IPS DF 6.9 (cell line): ENCODE data around the gene BICD2.
"Not testable (repeated sequence)": the region's sequence is repeated elsewhere in the genome, so short reads cannot be mapped to it uniquely, and the experiment has no call there.

Experiments
- DNase-seq: peaks from one replicate; pipeline ENCODE4 v3.0.0-alpha.2; 2013; ENCODE audit warnings: low read depth, low spot score
- H3K27ac ChIP-seq: one replicate; pipeline ENCODE4 v1.5.1; 2013; ENCODE audit warnings: low read length, control low read depth
- H3K27me3 ChIP-seq: 2 replicates; pipeline ENCODE4 v1.6.1; 2013; ENCODE audit warnings: mild to moderate bottlenecking, low read length; ENCODE audit not compliant: control insufficient read depth, insufficient read depth
- H3K36me3 ChIP-seq: 2 replicates; pipeline ENCODE4 v1.6.1; 2013; ENCODE audit warnings: low read length; ENCODE audit not compliant: control insufficient read depth, insufficient read depth
- H3K4me1 ChIP-seq: 2 replicates; pipeline ENCODE4 v1.6.1; 2013; ENCODE audit warnings: low read length; ENCODE audit not compliant: control insufficient read depth, insufficient read depth
- H3K4me3 ChIP-seq: 2 replicates; pipeline ENCODE4 v1.5.1; 2013; ENCODE audit warnings: mild to moderate bottlenecking, low read length
- H3K9me3 ChIP-seq: 2 replicates; pipeline ENCODE4 v1.6.1; 2013; ENCODE audit warnings: low read length, inconsistent platforms; ENCODE audit not compliant: control insufficient read depth, insufficient read depth
- WGBS: extraction: QIAGEN DNeasy Blood & Tissue Kit; methylation state at CpG from one replicate; pipeline ENCODE4 v1.1.7; 2013; ENCODE audit warnings: mixed read lengths, missing lambda C conversion rate; ENCODE audit not compliant: insufficient read length, insufficient coverage; 5-methylcytosine and 5-hydroxymethylcytosine counted together

The BICD2 gene

DNA sequence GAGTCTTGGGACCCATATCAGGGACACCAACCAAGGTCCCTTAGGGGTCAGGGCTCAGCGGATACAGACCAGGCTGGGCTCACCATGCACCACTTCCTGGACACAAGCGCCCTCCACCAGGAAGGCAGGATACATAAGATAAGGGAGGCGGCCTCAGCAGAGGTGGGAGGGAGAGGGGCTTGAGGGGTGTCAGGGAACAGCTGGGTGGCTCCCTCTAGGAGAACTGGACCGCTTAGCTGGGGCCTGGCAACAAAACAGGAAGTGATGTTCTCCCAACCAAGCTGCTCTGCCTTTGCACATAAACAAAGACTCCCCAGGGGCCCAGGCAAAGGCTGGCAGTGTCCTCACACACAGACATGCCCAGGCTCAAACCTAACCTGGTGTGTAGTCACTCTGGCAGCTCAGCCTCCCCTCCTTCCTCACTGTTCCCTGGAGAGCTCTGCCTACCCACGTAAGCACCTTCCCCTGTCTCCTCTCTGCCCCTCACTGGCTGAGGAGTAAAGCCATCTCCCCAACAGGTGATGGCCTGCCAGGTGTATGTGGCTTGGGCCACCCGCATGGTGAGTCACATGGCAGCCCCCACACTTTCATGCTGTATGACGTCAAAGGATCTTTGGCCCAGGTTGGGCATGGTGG is 5.8 kb upstream of the BICD2 start:
- no peaks in the 10 kb centered on the region for H3K36me3 ChIP-seq
- WGBS, result no CpG with 5 or more reads among the region's 7 CpGs
- no peaks in the 10 kb centered on the region for H3K27me3 ChIP-seq
- H3K4me1 ChIP-seq, result peaks cover 6% of the 10 kb centered on the region
- no peak overlapping the region for H3K27ac ChIP-seq
- H3K9me3 ChIP-seq, result no peaks in the 10 kb centered on the region
- no peak overlapping the region for H3K4me3 ChIP-seq
- DNase-seq, result no peak

DNA sequence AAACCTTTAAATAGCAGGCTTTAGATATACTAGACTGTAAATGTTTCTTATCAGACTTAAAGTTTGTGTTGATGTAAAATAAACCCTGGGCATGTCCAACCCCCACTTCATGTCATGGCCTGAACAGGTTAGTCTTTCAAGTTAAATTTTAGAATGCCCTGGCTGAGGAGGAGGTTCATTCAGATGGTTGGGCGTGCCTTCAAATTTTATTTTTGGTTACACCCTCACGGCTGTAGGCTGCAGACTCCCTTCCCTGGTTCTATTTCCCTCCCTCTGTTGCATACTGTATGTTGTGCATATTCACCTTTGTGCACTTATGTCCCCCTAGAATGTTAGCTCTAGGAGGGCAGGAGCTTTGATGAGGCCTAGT is 5.3 kb upstream of the BICD2 start:
- WGBS, result no CpG with 5 or more reads among the region's 2 CpGs
- Histone ChIP-seq H3K36me3 (no peaks in the 10 kb centered on the region), H3K4me1 (peaks cover 6% of the 10 kb centered on the region), H3K27ac (no peak overlapping the region), H3K27me3 (no peaks in the 10 kb centered on the region), H3K9me3 (no peaks in the 10 kb centered on the region), H3K4me3 (no peak overlapping the region)
- DNase-seq, result no peak

- Histone ChIP-seq H3K4me1 (peaks cover 6% of the 10 kb centered on the region), H3K9me3 (no peaks in the 10 kb centered on the region), H3K36me3 (no peaks in the 10 kb centered on the region), H3K27ac (no peak overlapping the region), H3K27me3 (no peaks in the 10 kb centered on the region), H3K4me3 (no peak overlapping the region)
- WGBS, result no CpG with 5 or more reads among the region's 3 CpGs
- no peak for DNase-seq
Measured at GRCh38 chr9:92769286-92769685, 4.7 kb upstream of the BICD2 start.

GRCh38 chr9:92768816-92769215 is 4.2 kb upstream of the BICD2 start:
- H3K27me3 ChIP-seq, H3K36me3 ChIP-seq, H3K4me3 ChIP-seq, DNase-seq, H3K9me3 ChIP-seq, H3K27ac ChIP-seq, H3K4me1 ChIP-seq: not testable (repeated sequence)
- no CpG with 5 or more reads among the region's 10 CpGs for WGBS

DNA sequence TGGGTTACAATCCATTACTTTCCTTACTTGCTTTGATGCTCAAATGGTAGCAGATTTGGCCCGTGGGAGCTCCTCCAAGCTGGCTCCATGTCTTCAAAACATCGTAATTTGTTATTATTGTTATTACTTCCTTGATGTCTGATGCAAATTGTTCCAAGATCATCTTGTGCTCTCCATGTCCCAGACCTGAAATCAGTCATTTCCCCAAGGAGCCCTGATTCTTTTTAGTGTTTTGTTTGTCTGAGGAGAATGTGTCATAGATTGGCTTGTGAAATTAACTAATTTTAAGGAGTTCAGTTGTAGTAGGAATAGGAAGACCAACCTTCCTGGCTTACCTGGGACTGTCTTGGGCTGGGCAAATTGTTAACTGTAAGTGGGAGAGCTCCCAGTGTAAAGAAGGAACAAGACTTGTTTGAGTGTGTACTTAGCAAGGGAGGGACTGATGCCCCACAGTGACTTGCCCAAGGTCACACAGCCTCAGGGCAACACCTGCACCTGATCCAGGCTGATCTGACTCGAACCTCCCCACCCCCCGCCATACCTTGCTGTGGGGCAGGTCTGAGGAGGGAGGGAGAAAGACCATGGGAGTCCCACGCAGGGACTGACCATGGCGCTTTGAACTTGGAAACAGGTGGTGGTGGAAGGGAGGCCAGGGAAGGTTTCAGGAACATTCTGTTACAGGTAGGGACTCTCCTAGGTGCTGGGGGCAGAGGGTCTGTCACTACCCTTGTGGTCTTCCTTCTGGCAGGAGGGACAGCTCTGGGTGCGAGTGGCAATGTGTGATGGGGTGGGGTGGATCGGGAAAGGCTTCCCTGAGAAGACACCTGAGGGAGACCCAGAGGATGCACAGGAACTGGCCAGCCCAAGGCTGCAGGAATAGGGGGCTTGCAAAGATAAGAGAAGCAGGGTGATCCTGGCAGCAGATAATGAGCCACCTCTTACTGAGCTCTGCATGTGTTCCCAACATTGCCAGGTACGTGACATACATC is 2.7 kb upstream of the BICD2 start:
- H3K27ac ChIP-seq, result no peak overlapping the region
- H3K4me1 ChIP-seq, result peaks cover 6% of the 10 kb centered on the region
- WGBS, result no CpG with 5 or more reads among the region's 9 CpGs
- H3K4me3 ChIP-seq, result no peak overlapping the region
- no peaks in the 10 kb centered on the region for H3K9me3 ChIP-seq
- H3K36me3 ChIP-seq, result no peaks in the 10 kb centered on the region
- DNase-seq, result no peak
- H3K27me3 ChIP-seq, result no peaks in the 10 kb centered on the region

DNA sequence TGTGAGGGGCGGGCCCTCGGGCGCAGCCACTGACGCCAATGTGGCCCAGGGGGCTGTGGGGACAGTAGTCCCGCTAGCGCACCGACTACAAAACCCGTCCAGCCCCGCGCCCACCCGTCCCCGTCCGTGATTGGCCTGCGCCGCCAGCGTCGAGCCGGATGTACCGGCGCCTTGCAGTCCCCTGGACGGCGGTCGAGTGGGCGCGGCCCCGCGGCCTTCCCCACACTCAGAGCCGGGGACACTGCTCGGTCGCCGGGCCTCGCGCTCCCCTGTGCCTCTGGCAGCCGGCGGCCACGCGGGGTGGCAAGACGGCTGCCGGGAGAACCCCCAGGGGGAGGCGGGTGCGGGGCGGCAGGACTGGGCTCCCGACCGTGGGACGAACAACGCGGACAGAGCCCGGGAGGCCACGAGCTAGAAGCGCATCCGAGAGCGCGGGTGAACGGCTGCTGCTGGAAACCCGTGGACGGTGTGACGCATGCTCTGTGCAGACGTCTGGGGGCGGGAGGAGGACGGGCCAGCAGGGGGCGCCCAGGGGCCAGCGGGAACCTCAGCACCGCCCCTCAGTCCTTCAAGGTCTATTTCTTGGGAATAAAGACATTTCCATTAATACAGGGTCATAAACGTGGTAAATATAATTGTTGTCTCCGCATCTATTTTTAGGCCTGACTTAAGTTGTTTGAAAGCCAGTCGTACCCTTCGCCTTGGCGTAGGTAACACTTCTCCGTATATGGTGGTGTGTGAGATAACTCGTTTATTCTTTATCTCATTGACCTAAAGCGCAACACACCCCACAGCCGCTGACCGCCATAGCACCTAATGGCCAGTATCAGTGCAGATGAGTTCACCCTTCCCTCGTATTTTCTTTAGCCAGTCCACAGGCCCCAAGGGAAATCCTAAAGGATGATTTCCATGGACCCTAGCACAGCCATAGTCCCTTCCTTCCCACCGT is 629 bp upstream of the BICD2 start:
- no peak overlapping the region for H3K27ac ChIP-seq
- H3K36me3 ChIP-seq, result no peaks in the 10 kb centered on the region
- H3K27me3 ChIP-seq, result no peaks in the 10 kb centered on the region
- DNase-seq, result peak; percentile 87
- peaks cover 4% of the 10 kb centered on the region for H3K4me1 ChIP-seq
- H3K4me3 ChIP-seq, result peak overlapping the region; percentile 54
- no peaks in the 10 kb centered on the region for H3K9me3 ChIP-seq
- no CpG with 5 or more reads among the region's 75 CpGs for WGBS

DNA sequence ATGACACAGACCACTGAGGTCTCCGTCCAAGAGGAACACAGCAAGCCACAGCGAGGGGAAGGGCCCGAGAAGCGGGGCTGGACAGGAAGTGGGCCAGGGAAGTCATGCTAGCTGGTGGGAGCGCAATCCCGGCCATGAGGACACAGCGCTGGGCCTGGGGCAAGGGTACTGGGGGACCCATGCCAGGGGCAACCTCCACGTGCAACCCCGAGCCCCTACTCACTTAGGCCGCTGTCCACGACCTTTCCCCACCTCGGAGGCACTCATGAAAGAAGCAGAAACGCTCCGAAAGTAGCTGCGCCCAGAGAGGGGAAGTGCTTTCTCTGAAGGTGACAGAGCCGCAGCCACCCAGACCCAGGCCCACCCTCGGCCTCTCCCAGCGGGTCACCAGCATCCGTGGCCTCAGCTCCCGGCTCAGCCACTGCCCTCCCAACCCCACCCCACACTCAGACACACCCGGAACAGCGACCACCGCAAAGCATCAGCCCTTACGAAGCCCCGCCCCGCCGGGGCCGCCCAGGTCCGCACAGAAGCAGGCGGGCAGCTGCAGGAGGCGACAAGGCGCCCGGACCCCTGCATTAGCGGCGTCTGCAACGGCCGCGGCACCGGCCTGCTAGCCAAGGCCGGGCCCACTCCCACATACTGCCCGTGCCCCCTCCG is 782 bp downstream of the BICD2 start:
- Histone ChIP-seq H3K9me3 (no peaks in the 10 kb centered on the region), H3K27ac (no peak overlapping the region), H3K36me3 (no peaks in the 10 kb centered on the region), H3K4me1 (peaks cover 2% of the 10 kb centered on the region; the same call in 1 of the 2 replicates), H3K4me3 (peak overlapping the region; percentile 94), H3K27me3 (no peaks in the 10 kb centered on the region)
- DNase-seq, result no peak
- WGBS, result no CpG with 5 or more reads among the region's 42 CpGs

DNA sequence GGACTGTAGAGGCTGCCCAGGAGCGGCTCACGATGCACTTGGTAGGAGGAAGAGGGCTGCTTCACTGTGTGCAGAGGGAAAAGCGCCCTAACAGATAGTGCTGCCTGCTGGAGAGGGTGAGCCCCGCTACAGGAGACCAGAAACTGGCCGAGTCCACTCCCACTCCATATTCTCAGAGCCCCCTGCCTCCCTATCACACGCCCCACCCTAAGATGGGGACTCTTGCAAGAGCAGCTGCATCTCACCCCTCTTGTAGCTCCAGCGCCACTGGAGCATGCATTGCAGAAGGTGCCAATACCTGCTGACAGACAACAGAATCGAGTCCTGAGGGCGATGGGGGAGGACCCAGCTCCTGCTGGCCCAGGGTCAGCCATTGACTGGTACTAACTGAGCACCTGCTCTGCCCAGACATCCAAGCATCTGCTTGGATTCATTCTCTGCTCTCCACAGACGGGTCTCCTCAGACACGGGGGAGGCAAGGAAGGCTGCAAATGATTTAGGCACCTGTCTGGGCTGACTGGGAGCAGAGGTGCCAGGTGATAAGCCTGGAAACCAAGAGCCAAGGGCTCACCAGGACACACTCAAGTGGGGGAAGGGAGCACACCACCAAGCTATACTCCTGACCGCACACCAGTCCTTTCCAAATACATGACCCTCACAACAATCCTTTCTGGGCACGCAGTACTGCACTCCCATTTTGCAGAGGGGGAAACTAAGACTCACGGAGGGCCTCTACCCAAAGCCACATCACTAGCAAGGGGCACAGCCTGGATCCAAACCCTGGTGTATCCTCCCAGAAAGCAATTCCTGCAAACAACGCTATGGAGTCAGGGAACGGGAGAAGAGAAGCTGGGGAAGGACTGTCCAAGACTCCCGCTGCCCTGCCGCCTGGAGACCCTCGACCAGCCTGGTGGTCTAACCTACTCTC is 1.6 kb downstream of the BICD2 start:
- no peak for DNase-seq
- Histone ChIP-seq H3K9me3 (no peaks in the 10 kb centered on the region), H3K36me3 (no peaks in the 10 kb centered on the region), H3K4me3 (peak overlapping the region; percentile 94; the same call in 1 of the 2 replicates), H3K4me1 (peaks cover 2% of the 10 kb centered on the region; the same call in 1 of the 2 replicates), H3K27ac (no peak overlapping the region), H3K27me3 (no peaks in the 10 kb centered on the region)
- WGBS, result no CpG with 5 or more reads among the region's 19 CpGs

GRCh38 chr9:92762196-92762595 is 2.4 kb downstream of the BICD2 start:
- Histone ChIP-seq H3K27me3 (no peaks in the 10 kb centered on the region), H3K36me3 (no peaks in the 10 kb centered on the region), H3K4me1 (peaks cover 3% of the 10 kb centered on the region), H3K27ac (no peak overlapping the region), H3K9me3 (no peaks in the 10 kb centered on the region), H3K4me3 (no peak overlapping the region)
- whole genome bisulfite sequencing, result no CpG with 5 or more reads among the region's 4 CpGs
- DNase-seq, result no peak
